ENCODE measurements around the gene EYS.
"Not testable (repeated sequence)": the region's sequence is repeated elsewhere in the genome, so short reads cannot be mapped to it uniquely, and the experiment has no call there.

The EYS gene

GRCh38 chr6:63862486-63863198 is 1844.4 kb downstream of the EYS start:
- FAIRE-seq, result no peak

DNA sequence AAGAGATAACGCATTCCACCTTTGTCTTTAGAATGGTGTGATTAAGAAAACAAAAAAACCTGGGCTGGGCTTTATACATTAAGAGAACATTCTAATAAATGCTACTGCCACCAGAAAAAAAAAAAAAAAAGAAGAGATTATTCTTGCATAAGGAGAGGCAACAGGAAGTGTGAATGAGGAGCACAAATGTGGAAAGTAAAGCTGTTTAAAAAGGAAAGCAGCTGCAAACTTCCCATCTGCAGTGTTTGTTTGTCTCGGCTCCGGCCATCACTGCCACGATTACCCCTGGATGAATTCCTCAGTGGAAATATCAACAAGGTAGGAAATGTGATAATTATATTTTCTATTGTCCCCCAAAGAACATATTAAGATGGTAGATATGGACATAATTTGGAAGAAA is 1847.5 kb downstream of the EYS start:
- FAIRE-seq, result no peak

DNA sequence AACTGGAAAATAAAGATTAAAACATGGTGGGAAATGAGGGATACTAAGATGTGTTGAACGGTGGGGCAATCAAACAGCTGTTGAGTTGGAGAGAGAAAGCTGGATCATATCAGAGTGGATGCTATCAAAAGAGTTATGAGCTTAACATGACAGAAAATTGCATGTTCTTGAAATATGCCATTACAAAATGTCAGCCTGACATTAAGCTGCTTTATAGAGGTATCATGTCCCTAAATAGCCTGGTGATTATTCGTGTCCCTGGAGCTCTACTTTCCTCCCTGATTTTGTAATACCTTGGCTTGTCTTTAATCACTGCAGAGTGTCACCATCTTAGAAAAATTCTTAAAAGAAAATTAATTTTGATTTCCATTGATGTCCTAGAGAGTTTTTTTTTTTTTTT is 1848.3 kb downstream of the EYS start:
- no peak for FAIRE-seq

DNA sequence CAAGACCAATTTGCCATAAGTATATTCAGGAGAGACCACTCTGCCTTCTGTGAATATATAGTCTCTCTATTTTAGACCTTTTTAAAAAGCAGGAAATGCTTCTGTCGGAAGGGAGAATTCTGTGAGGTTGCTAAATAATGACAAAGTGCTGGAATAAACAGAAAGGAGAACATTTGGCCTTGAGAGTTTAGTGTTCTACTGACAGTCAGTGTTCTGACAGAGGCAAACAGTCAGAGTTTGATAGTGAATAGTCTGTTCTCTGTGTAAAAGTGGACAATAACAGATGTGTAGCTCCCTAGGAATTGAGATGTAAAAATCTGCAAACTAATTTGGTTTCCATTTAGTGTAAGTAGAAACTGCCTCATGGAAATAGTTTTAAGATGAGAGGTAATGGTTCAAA is 1850.8 kb downstream of the EYS start:
- no peak for FAIRE-seq

- no peak for FAIRE-seq
Observed at GRCh38 chr6:63844287-63844686, 1862.7 kb downstream of the EYS start.

DNA sequence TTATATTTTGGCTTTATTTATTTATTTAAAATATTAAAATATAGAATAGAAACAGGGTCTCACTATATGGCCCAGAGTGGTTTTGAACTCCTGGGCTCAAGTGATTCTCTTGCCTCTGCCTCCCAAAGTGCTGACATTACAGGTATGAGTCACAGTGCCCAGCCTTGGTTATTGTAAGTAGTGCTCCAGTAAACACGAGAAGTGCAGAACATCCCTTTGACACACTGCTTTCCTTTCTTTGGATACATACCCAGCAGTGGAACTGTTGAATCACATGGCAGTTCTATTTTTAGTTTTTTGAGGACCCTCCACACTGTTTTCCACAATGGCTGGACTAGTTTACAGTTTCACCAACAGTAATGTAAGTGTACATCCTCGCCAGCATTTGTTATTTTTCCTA is 1867.5 kb downstream of the EYS start:
- FAIRE-seq, result no peak

DNA sequence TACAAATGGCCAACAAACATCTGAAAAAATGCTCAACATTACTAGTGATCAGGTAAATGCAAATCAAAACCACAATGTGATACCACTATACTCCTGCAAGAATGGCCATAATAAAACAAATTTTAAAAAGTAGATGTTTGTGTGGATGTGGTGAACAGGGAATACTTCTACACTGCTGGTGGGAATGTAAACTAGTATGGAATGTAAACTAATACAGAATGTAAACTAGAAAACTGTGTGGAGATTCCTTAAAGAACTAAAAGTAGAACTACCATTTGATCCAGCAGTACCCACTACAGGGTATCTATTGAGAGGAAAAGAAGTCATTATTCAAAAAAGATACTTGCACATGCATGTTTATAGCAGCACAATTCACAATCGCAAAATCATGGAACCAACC is 1878.3 kb downstream of the EYS start:
- not testable (repeated sequence) for FAIRE-seq

- FAIRE-seq, result no peak
Observed at GRCh38 chr6:63824722-63825121, 1882.3 kb downstream of the EYS start.

- no peak for FAIRE-seq
Observed at GRCh38 chr6:63821442-63821841, 1885.6 kb downstream of the EYS start.

- FAIRE-seq, result no peak
Observed at GRCh38 chr6:63819831-63820230, 1887.2 kb downstream of the EYS start.

GRCh38 chr6:63817492-63818050 is 1889.5 kb downstream of the EYS start:
- no peak for FAIRE-seq

DNA sequence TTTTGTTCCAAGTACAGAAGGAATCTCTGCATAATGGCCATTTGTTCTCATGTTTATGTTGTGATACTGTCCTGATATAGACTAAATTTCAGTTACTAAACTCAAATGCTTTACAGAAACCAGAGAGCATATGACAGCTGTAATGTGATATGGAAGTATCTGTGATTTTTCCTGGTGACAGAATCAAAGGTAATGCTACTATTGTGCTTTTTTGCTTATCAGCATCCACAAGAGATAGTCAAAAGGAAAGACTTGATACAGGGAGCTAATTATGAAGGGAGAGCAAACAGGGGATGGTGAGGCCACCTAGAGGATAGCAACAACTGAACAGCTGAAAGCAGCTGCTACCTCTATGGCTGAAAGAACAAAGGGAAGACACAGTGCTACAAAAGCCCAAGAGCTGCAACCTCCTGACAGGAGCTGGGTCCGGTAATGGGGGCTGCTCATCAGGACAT is 1890.0 kb downstream of the EYS start:
- FAIRE-seq, result no peak

GRCh38 chr6:63816401-63816981 is 1890.5 kb downstream of the EYS start:
- no peak for FAIRE-seq

DNA sequence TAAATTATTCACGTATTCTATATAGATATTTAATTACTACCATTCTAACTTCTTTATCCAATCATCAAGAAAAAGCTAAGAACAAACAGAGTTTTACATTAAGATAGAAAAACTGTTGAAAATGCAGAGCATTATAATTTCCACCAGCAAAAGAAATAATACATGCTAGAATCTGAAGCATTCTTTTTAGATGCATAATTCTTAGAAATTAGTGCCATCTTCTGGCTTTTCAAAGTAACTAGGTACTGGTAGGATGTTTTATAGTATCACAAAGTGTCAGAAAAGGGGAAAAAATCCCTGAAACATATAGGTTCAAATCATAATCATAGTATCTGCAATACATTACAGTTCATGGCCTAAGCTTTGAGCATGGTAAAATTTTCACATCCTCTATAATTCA is 1892.6 kb downstream of the EYS start:
- no peak for FAIRE-seq

- FAIRE-seq, result no peak
Observed at GRCh38 chr6:63813566-63814120, 1893.4 kb downstream of the EYS start.

DNA sequence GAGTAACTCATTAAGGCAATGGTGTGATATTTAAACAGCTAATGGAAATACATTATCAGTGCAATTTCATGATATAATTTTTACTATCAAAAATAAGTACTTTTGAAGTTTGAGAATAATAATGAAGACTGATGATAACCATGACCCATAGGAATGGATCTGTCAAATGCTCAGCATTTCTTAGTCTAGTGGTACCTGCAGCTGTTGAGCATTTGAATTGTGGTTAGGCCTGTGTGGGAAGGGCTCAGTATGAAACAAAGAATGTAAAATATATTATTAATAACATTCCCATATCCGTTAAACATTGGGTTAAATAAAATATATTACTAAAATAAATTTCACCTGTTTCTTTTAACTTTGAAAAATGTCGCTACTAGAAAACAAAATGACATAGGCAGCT is 1898.5 kb downstream of the EYS start:
- no peak for FAIRE-seq

DNA sequence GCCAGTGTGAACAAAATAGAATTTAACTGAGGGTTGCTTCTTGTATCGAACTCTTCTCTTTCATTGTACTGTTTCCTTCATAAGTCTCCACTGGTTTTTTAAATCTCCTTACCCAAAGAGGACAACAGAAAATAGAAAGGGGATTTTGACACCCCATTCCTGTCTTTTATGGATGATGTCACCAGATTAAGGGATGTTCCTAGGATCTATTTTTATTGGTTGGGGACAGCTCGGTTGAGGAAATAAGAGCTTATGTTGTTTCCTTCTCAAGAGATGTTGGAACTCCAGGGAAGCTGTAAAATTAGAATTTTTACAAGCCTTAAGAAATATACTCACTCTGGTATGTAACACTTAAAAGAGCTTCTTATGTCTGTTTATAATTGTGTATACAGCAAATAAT is 1900.0 kb downstream of the EYS start:
- no peak for FAIRE-seq

GRCh38 chr6:63806573-63806913 is 1900.5 kb downstream of the EYS start:
- no peak for FAIRE-seq

- no peak for FAIRE-seq
Observed at GRCh38 chr6:63805808-63806572, 1901.0 kb downstream of the EYS start.

DNA sequence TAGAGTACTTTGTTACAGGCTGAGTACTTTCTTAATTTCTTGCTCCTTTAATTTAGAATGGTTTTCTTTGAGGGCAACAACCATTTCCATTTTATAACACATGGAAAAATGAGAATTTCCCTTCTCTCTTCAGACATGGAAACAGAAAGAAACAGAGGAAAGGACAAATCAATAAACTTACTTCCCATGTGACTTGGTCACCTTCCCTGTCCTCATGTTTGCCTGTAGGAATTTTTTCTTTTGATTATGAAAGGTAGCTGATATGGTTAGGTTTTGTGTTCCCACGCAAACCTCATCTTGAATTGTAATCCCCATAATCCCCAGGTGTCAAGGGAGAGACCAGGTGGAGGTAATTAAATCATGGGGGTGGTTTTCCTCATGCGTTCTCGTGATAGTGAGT is 1901.7 kb downstream of the EYS start:
- FAIRE-seq, result no peak

DNA sequence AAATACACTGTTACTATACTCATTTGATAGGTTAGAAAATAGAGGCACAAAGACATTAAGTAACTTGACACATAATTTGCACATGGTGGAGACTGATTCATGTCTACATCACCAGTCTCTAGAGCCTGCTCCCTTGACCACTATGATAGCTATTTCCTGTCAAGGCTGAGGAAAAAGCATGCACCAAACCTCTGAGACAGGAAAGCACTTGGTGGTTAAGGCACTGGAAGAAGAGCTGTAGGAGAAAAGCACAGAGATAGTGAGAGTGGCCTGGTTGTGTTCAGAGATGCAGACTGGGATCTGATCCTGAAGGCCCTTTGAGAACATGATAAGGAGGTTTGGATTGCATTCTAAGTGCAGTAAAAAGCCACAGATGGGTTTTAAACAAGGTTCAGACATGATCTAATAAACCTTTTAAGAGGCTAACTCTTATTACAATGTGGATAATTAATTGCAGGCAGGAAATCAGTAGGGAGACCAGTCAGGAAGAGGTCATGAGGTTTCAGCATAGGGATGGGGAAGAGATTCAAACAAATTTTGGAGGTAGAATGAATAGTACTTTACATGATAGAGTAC is 1902.6 kb downstream of the EYS start:
- FAIRE-seq, result no peak

DNA sequence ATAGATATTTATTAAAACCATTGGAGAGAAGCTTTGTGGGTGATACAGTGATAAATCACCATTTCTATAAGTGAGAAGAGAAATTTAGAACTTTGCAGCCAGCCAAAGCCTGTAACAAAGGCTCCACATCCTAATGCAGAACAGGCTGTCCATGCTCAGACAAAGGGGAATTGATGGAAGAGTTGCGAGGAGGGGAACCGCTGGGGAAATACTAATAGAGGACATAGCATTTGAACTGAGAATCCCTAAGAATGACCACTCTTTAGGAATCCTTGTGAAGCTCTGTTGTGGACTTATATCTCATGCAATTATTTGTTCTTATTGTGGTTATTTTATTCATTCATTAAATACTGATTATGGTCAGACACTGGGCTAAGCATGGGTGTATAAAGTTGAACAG is 1903.7 kb downstream of the EYS start:
- FAIRE-seq, result no peak

- peak; percentile 90 for FAIRE-seq
Observed at GRCh38 chr6:63802606-63803206, 1904.3 kb downstream of the EYS start.
